HG03045 (cell line): ENCODE measurements around the gene SYAP1.
"Not testable (repeated sequence)": the region's sequence is repeated elsewhere in the genome, so short reads cannot be mapped to it uniquely, and the experiment has no call there.

Source experiments
- ATAC-seq: cut with Tn5 transposase; IDR thresholded peaks from one replicate; pipeline ENCODE4 v1.9.1; 2021; ENCODE audit warnings: mild to moderate bottlenecking, moderate library complexity; ENCODE audit not compliant: unreplicated experiment

The SYAP1 gene

GRCh38 chrX:16778545-16778944 lies 59.1 kb downstream of the SYAP1 start:
- ATAC-seq = no peak

- ATAC-seq = no peak
These were observed 59.6 kb downstream of the SYAP1 start for GRCh38 chrX:16778993-16779392.

GRCh38 chrX:16779815-16780214 lies 60.4 kb downstream of the SYAP1 start:
- ATAC-seq = not testable (repeated sequence)

GRCh38 chrX:16783452-16783851 lies 64.0 kb downstream of the SYAP1 start:
- ATAC-seq = no peak

GRCh38 chrX:16784440-16784839 lies 65.0 kb downstream of the SYAP1 start:
- not testable (repeated sequence) for ATAC-seq

- no peak for ATAC-seq
These were observed 66.1 kb downstream of the SYAP1 start for GRCh38 chrX:16785247-16786138.

GRCh38 chrX:16786139-16786790 lies 66.9 kb downstream of the SYAP1 start, which contains the start of gene TXLNG:
Gene TXLNG, plus strand, starts transcription at chrX:16786466. Its CDS starts 22 bp downstream, at chrX:16786488.
- ATAC-seq = peak; percentile 99

- ATAC-seq = no peak
These were observed 67.7 kb downstream of the SYAP1 start for GRCh38 chrX:16786791-16787735.

- ATAC-seq = no peak
These were observed 69.1 kb downstream of the SYAP1 start for GRCh38 chrX:16788477-16788876.

GRCh38 chrX:16796298-16796697 lies 76.9 kb downstream of the SYAP1 start:
- ATAC-seq = no peak

- no peak for ATAC-seq
These were observed 77.9 kb downstream of the SYAP1 start for GRCh38 chrX:16797358-16797757.

- no peak for ATAC-seq
These were observed 78.4 kb downstream of the SYAP1 start for GRCh38 chrX:16797841-16798240.

GRCh38 chrX:16804923-16805464 lies 85.6 kb downstream of the SYAP1 start:
- ATAC-seq = no peak

GRCh38 chrX:16807548-16807947 lies 88.1 kb downstream of the SYAP1 start:
- ATAC-seq = no peak

GRCh38 chrX:16807976-16808542 lies 88.6 kb downstream of the SYAP1 start:
- ATAC-seq = no peak

GRCh38 chrX:16814597-16814996 lies 95.2 kb downstream of the SYAP1 start:
- ATAC-seq = no peak
